Transverse colon (tissue), 4 donors: ENCODE measurements around the gene DARS1.

ENCODE experiments used
- CTCF ChIP-seq, 5 experiments: fragments of 200-600 bp in 3 of 5; fragments of 450-650 bp in 2 of 5; sonication (generic) in 3 of 5; IDR thresholded peaks; 1 replicate in 2 of 5; 2 replicates in 3 of 5; pipeline ENCODE4 v1.5.1; 2016 to 2017; ENCODE audit warnings: antibody characterized with exemption in 5 of 5, inconsistent platforms in 3 of 5, mild to moderate bottlenecking in 2 of 5, moderate library complexity in 1 of 5
- POLR2A ChIP-seq: fragments of 450-650 bp; IDR thresholded peaks from one replicate; pipeline ENCODE4 v1.6.1; 2016; ENCODE audit warnings: antibody characterized with exemption, mild to moderate bottlenecking, moderate library complexity
- POLR2AphosphoS5 ChIP-seq, 3 donors: sonication (generic); formaldehyde crosslinking; IDR thresholded peaks; one replicate each; pipeline ENCODE4 v1.6.1; 2016; ENCODE audit warnings: antibody characterized with exemption in 3 of 3

GRCh38 chr2:135945526-135945925, 39.9 kb downstream of the DARS1 start:
- TF ChIP-seq CTCF (IDR thresholded peaks at IDR 0.05) (no peak), POLR2A (no peak), POLR2AphosphoS5 (IDR thresholded peaks at IDR 0.05) (no peak)
